GM18858 (cell line): Measurements from ENCODE around the gene FHAD1.

ENCODE experiments used
- ATAC-seq: cut with Tn5 transposase; IDR thresholded peaks from one replicate; pipeline ENCODE4 v1.9.1; 2021; ENCODE audit not compliant: unreplicated experiment

FHAD1 gene

GRCh38 chr1:15245593-15246360, 1.2 kb upstream of the FHAD1 start:
- ATAC-seq = no peak

- ATAC-seq = no peak
Observed at GRCh38 chr1:15248216-15248615, 1.2 kb downstream of the FHAD1 start.

GRCh38 chr1:15249081-15249480, 2.1 kb downstream of the FHAD1 start:
- ATAC-seq = no peak

- ATAC-seq = no peak
Observed at GRCh38 chr1:15251857-15252835, 5.1 kb downstream of the FHAD1 start.

GRCh38 chr1:15254559-15254958, 7.5 kb downstream of the FHAD1 start:
- ATAC-seq = no peak

- ATAC-seq = no peak
Observed at GRCh38 chr1:15255582-15256149, 8.6 kb downstream of the FHAD1 start.

- ATAC-seq = no peak
Observed at GRCh38 chr1:15256584-15256983, 9.6 kb downstream of the FHAD1 start.

GRCh38 chr1:15257309-15257708, 10.3 kb downstream of the FHAD1 start:
- ATAC-seq = no peak

- ATAC-seq = no peak
Observed at GRCh38 chr1:15258833-15259621, 12.0 kb downstream of the FHAD1 start.

GRCh38 chr1:15259622-15260007, 12.6 kb downstream of the FHAD1 start:
- ATAC-seq = no peak

GRCh38 chr1:15260418-15261154, 13.6 kb downstream of the FHAD1 start:
- no peak for ATAC-seq

- ATAC-seq = no peak
Observed at GRCh38 chr1:15261155-15262002, 14.4 kb downstream of the FHAD1 start.

GRCh38 chr1:15262003-15262377, 15.0 kb downstream of the FHAD1 start:
- no peak for ATAC-seq

GRCh38 chr1:15262706-15263105, 15.7 kb downstream of the FHAD1 start:
- ATAC-seq = no peak

GRCh38 chr1:15264769-15265168, 17.7 kb downstream of the FHAD1 start:
- ATAC-seq = no peak

- no peak for ATAC-seq
Observed at GRCh38 chr1:15271196-15271595, 24.2 kb downstream of the FHAD1 start.

GRCh38 chr1:15272009-15272781, 25.2 kb downstream of the FHAD1 start:
- no peak for ATAC-seq

- ATAC-seq = no peak
Observed at GRCh38 chr1:15272782-15273127, 25.7 kb downstream of the FHAD1 start.

GRCh38 chr1:15273274-15273673, 26.3 kb downstream of the FHAD1 start:
- ATAC-seq = no peak
